WTC11 (cell line): ENCODE results near the gene ARFIP1. TPM values are rescaled to one million over a fixed set of nuclear protein-coding genes. Genes with fewer than 3 reads are reported as not detected.

ENCODE experiments used
- ATAC-seq: fragments of 200-7000 bp; cut with Tn5 transposase; 2 replicates; pipeline ENCODE4 v1.10.0; 2021; ENCODE audit warnings: mild to moderate bottlenecking, moderate library complexity
- CTCF ChIA-PET: fragments of 300-600 bp; sonication (Branson Sonifier 250); formaldehyde crosslinking; loops from one replicate; lab custom pipeline; 2021; ENCODE audit warnings: antibody characterized with exemption; lab: Charles Lee
- POLR2A ChIA-PET: fragments of 350-600 bp; sonication (Branson Sonifier 250); formaldehyde crosslinking; loops from one replicate; lab custom pipeline; 2021; ENCODE audit warnings: antibody characterized with exemption; lab: Charles Lee
- DNase-seq: peaks from one replicate; pipeline ENCODE4 v3.0.0; 2021; ENCODE audit warnings: low spot score
- H3K27ac Mint-ChIP-seq: 2 replicates; pipeline ENCODE4 v1.8.0; 2021; ENCODE audit warnings: mixed read lengths
- H3K27me3 Mint-ChIP-seq: 2 replicates; pipeline ENCODE4 v1.8.0; 2021; ENCODE audit warnings: low read depth, mild to moderate bottlenecking, moderate library complexity, mixed read lengths
- H3K36me3 Mint-ChIP-seq: 2 replicates; pipeline ENCODE4 v1.8.0; 2021; ENCODE audit warnings: mixed read lengths
- H3K4me1 Mint-ChIP-seq: 2 replicates; pipeline ENCODE4 v1.8.0; 2022; ENCODE audit warnings: mixed read lengths
- H3K4me3 Mint-ChIP-seq: 2 replicates; pipeline ENCODE4 v1.8.0; 2021; ENCODE audit warnings: mild to moderate bottlenecking, moderate library complexity, mixed read lengths
- H3K9me3 Mint-ChIP-seq: 2 replicates; pipeline ENCODE4 v1.8.0; 2021; ENCODE audit warnings: mixed read lengths
- ATF2 ChIP-seq: sonication (generic); formaldehyde crosslinking; IDR thresholded peaks from 2 replicates; pipeline ENCODE4 v1.8.1; 2022; ENCODE audit warnings: low read depth, missing genetic modification reagents, borderline replicate concordance
- CTCF ChIP-seq: fragments of 200-600 bp; IDR thresholded peaks from 2 replicates; pipeline ENCODE4 v1.8.0; 2022; ENCODE audit warnings: antibody characterized with exemption
- ERG ChIP-seq: fragments of 250-450 bp; sonication (Bioruptor Pico); IDR thresholded peaks from 2 replicates; pipeline ENCODE4 v1.8.0; 2021; ENCODE audit warnings: mild to moderate bottlenecking
- ESRRA ChIP-seq: sonication (generic); formaldehyde crosslinking; IDR thresholded peaks from 2 replicates; pipeline ENCODE4 v1.8.1; 2022; ENCODE audit warnings: mild to moderate bottlenecking, missing genetic modification reagents, borderline replicate concordance
- FOXP4 ChIP-seq: sonication (generic); formaldehyde crosslinking; IDR thresholded peaks from 2 replicates; pipeline ENCODE4 v1.8.0; 2022; ENCODE audit warnings: mild to moderate bottlenecking, missing genetic modification reagents
- IRF2 ChIP-seq: sonication (generic); formaldehyde crosslinking; IDR thresholded peaks from 2 replicates; pipeline ENCODE4 v1.8.0; 2022; ENCODE audit warnings: low read depth, missing genetic modification reagents, borderline replicate concordance
- MAX ChIP-seq: sonication (generic); formaldehyde crosslinking; IDR thresholded peaks from 2 replicates; pipeline ENCODE4 v1.8.0; 2022; ENCODE audit warnings: mild to moderate bottlenecking, missing genetic modification reagents
- MXD4 ChIP-seq: fragments of 250-450 bp; sonication (Bioruptor Pico); IDR thresholded peaks from 2 replicates; pipeline ENCODE4 v1.8.0; 2021; ENCODE audit warnings: mild to moderate bottlenecking, moderate library complexity, borderline replicate concordance
- OVOL2 ChIP-seq: fragments of 250-450 bp; sonication (Bioruptor Pico); IDR thresholded peaks from 2 replicates; pipeline ENCODE4 v1.9.0; 2021; ENCODE audit warnings: mild to moderate bottlenecking, borderline replicate concordance
- RELA ChIP-seq: sonication (generic); formaldehyde crosslinking; IDR thresholded peaks from 2 replicates; pipeline ENCODE4 v1.8.1; 2022; ENCODE audit warnings: missing genetic modification reagents, mild to moderate bottlenecking, borderline replicate concordance
- RORB ChIP-seq: fragments of 250-450 bp; sonication (Bioruptor Pico); IDR thresholded peaks from 2 replicates; pipeline ENCODE4 v1.9.0; 2021; ENCODE audit warnings: mild to moderate bottlenecking
- TP53 ChIP-seq: sonication (generic); formaldehyde crosslinking; IDR thresholded peaks from 2 replicates; pipeline ENCODE4 v1.8.1; 2023; ENCODE audit warnings: mild to moderate bottlenecking, missing genetic modification reagents
- ZBTB21 ChIP-seq: sonication (generic); formaldehyde crosslinking; IDR thresholded peaks from 2 replicates; pipeline ENCODE4 v1.8.1; 2023; ENCODE audit warnings: mild to moderate bottlenecking, missing genetic modification reagents, borderline replicate concordance
- ZBTB43 ChIP-seq: sonication (generic); formaldehyde crosslinking; IDR thresholded peaks from 2 replicates; pipeline ENCODE4 v1.8.1; 2023; ENCODE audit warnings: mild to moderate bottlenecking, missing genetic modification reagents
- ZNF671 ChIP-seq: fragments of 250-450 bp; sonication (Bioruptor Pico); IDR thresholded peaks from 2 replicates; pipeline ENCODE4 v1.8.0; 2021; ENCODE audit warnings: mild to moderate bottlenecking
- total RNA-seq: library from RNA; stranded (reverse); gene quantifications from 3 replicates; pipeline ENCODE4 v1.2.3, GENCODE V29; 2021

Gene ARFIP1
- total RNA-seq, 1 experiment from 2014 or later: 35.3 TPM

- TF ChIP-seq ZBTB43 (CRISPR knock-in tag): no peak
- no peak for TF ChIP-seq ZBTB21 (CRISPR knock-in tag)
- no peak for TF ChIP-seq RELA (CRISPR knock-in tag)
Measured at GRCh38 chr4:152959080-152959479, 179.3 kb downstream of the ARFIP1 start (continued).

GRCh38 chr4:152960082-152960481 is 180.3 kb downstream of the ARFIP1 start:
- TF ChIP-seq IRF2: no peak
- no peak for TF ChIP-seq ZNF671 (CRISPR knock-in tag)
- no peak for TF ChIP-seq FOXP4 (CRISPR knock-in tag)
- no peak for TF ChIP-seq MXD4
- TF ChIP-seq ESRRA: no peak
- H3K36me3 Mint-ChIP-seq: peaks cover 48% of the 10 kb centered on the region
- no peak for DNase-seq
- no peak overlapping the region for H3K4me3 Mint-ChIP-seq
- H3K9me3 Mint-ChIP-seq: no peaks in the 10 kb centered on the region
- H3K4me1 Mint-ChIP-seq: peaks cover 53% of the 10 kb centered on the region
- no peak for ATAC-seq
- CTCF ChIA-PET: interaction anchor here (1.6 kb wide), 1 partner anchor 123 kb away, joined by 6 read pairs; no protein-coding TSS in a partner anchor
- H3K27me3 Mint-ChIP-seq: no peaks in the 10 kb centered on the region
- POLR2A ChIA-PET: no interaction called here
- H3K27ac Mint-ChIP-seq: no peak overlapping the region

GRCh38 chr4:152961014-152961772 is 181.4 kb downstream of the ARFIP1 start:
- ATAC-seq (no peak), DNase-seq (no peak)
- ChIA-PET POLR2A (interaction anchor here (0.5 kb wide), 1 partner anchor 345 kb away, joined by 5 read pairs; no protein-coding TSS in a partner anchor), CTCF (interaction anchor here (0.6 to 1.6 kb wide), 4 partner anchors 122 to 639 kb away, joined by 3 to 6 read pairs (median 5); no protein-coding TSS in a partner anchor)
- Mint-ChIP-seq H3K27ac (peak overlapping the region; percentile 46), H3K4me1 (peaks cover 48% of the 10 kb centered on the region), H3K27me3 (no peaks in the 10 kb centered on the region), H3K36me3 (peaks cover 51% of the 10 kb centered on the region), H3K9me3 (no peaks in the 10 kb centered on the region), H3K4me3 (no peak overlapping the region)
- TF ChIP-seq RORB (CRISPR knock-in tag) (no peak), ATF2 (no peak), CTCF (no peak), ERG (CRISPR knock-in tag) (no peak), MAX (CRISPR knock-in tag) (no peak), OVOL2 (CRISPR knock-in tag) (no peak), TP53 (CRISPR knock-in tag) (no peak)
